HG03025 (cell line): Measurements from ENCODE around the gene CTU1.

Experiments
- ATAC-seq: cut with Tn5 transposase; IDR thresholded peaks from one replicate; pipeline ENCODE4 v1.9.1; 2021; ENCODE audit warnings: mild to moderate bottlenecking, moderate library complexity; ENCODE audit not compliant: unreplicated experiment, low FRiP score

Gene CTU1

GRCh38 chr19:51084505-51084904 is 23.7 kb downstream of the CTU1 start:
- no peak for ATAC-seq

- ATAC-seq, result no peak
Observed at GRCh38 chr19:51083783-51084182, 24.4 kb downstream of the CTU1 start.

- ATAC-seq, result no peak
Observed at GRCh38 chr19:51083181-51083580, 25.0 kb downstream of the CTU1 start.

- no peak for ATAC-seq
Observed at GRCh38 chr19:51082611-51083010, 25.6 kb downstream of the CTU1 start, which contains the start of gene KLK14. TSS of gene KLK14 (minus strand) at chr19:51082887. CDS start at chr19:51082614, 273 bp downstream.

GRCh38 chr19:51081476-51081875 is 26.7 kb downstream of the CTU1 start:
- no peak for ATAC-seq

- ATAC-seq, result no peak
Observed at GRCh38 chr19:51079481-51080110, 28.6 kb downstream of the CTU1 start.

GRCh38 chr19:51078731-51079130 is 29.5 kb downstream of the CTU1 start:
- no peak for ATAC-seq

- no peak for ATAC-seq
Observed at GRCh38 chr19:51078104-51078503, 30.1 kb downstream of the CTU1 start.

- ATAC-seq, result no peak
Observed at GRCh38 chr19:51076631-51077213, 31.5 kb downstream of the CTU1 start.

GRCh38 chr19:51075998-51076397 is 32.2 kb downstream of the CTU1 start:
- no peak for ATAC-seq

- no peak for ATAC-seq
Observed at GRCh38 chr19:51071095-51071405, 37.2 kb downstream of the CTU1 start.

- no peak for ATAC-seq
Observed at GRCh38 chr19:51070334-51071094, 37.7 kb downstream of the CTU1 start.

GRCh38 chr19:51066393-51067186 is 41.6 kb downstream of the CTU1 start:
- no peak for ATAC-seq

GRCh38 chr19:51065221-51065960 is 42.8 kb downstream of the CTU1 start:
- ATAC-seq, result no peak

- ATAC-seq, result no peak
Observed at GRCh38 chr19:51064534-51065220, 43.5 kb downstream of the CTU1 start, which contains the start of gene KLK13. TSS of gene KLK13 (minus strand) at chr19:51065092. CDS start at chr19:51065067, 25 bp downstream.

- no peak for ATAC-seq
Observed at GRCh38 chr19:51063664-51064063, 44.5 kb downstream of the CTU1 start.

GRCh38 chr19:51060973-51061372 is 47.2 kb downstream of the CTU1 start:
- ATAC-seq, result no peak

- no peak for ATAC-seq
Observed at GRCh38 chr19:51060336-51060735, 47.9 kb downstream of the CTU1 start.

- no peak for ATAC-seq
Observed at GRCh38 chr19:51059715-51060114, 48.5 kb downstream of the CTU1 start.

GRCh38 chr19:51055866-51056265 is 52.3 kb downstream of the CTU1 start:
- ATAC-seq, result no peak
